PC-9 (cell line): ENCODE results near the gene DCAF6.

Source experiments
- EZH2 ChIP-seq: fragments of 200-600 bp; sonication (generic); IDR thresholded peaks from 2 replicates; pipeline ENCODE4 v1.8.0; 2017; ENCODE audit warnings: antibody characterized with exemption, low read depth
- TF ChIP-seq, protein P1 (sequence below): fragments of 200-600 bp; sonication (generic); conservative IDR thresholded peaks from 2 replicates; pipeline ENCODE4 v1.6.1; 2017; ENCODE audit warnings: mixed run types, antibody characterized with exemption, mild to moderate bottlenecking, moderate library complexity

DNA sequence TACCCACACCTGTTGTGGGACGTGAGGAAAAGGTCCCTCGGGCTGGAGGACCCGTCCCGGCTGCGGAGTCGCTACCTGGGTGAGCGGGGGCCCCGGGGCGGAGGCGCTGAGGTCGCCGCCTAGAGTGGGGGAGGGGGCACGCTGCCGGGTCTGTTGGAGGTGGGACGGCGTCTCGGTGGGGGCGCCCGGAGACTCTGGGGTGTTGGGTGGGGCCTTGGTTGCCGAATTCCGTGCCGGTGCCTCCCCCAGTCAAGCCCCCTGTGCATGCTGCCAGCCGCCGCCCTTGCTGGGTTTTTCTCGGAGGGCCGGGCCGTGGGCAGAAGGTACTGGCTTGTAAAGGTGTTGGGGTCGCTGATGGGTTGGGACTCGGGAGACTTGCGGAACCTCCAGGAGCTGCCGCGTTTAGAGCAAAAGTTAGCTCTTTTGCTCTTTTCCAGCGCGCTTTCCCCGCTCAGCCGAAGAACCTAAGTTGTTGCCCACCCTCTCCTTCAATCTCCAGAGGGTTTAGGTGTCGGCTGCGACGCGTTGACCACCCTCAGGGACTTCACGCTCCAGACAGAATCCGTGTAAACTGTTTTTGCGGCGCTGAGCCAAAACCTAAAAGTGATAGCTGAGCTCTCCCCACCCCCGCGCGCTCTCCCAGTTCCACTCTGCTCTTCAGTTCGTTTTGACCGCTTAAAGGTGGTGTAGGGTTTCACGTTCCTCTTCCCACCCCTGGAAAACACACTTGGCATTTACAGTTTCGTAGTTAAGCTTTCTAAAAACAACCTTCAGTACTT lies 636 bp downstream of the DCAF6 start, which contains the start of gene MPC2:
- TF ChIP-seq, protein P1, sequence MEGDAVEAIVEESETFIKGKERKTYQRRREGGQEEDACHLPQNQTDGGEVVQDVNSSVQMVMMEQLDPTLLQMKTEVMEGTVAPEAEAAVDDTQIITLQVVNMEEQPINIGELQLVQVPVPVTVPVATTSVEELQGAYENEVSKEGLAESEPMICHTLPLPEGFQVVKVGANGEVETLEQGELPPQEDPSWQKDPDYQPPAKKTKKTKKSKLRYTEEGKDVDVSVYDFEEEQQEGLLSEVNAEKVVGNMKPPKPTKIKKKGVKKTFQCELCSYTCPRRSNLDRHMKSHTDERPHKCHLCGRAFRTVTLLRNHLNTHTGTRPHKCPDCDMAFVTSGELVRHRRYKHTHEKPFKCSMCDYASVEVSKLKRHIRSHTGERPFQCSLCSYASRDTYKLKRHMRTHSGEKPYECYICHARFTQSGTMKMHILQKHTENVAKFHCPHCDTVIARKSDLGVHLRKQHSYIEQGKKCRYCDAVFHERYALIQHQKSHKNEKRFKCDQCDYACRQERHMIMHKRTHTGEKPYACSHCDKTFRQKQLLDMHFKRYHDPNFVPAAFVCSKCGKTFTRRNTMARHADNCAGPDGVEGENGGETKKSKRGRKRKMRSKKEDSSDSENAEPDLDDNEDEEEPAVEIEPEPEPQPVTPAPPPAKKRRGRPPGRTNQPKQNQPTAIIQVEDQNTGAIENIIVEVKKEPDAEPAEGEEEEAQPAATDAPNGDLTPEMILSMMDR: no peak
- no peak for TF ChIP-seq EZH2
